ENCODE results near the gene PDGFD.

PDGFD gene

GRCh38 chr11:104093426-104094280 is 70.3 kb downstream of the PDGFD start:
- no peak for DNase-seq (ENCODE audit: low read depth)

DNA sequence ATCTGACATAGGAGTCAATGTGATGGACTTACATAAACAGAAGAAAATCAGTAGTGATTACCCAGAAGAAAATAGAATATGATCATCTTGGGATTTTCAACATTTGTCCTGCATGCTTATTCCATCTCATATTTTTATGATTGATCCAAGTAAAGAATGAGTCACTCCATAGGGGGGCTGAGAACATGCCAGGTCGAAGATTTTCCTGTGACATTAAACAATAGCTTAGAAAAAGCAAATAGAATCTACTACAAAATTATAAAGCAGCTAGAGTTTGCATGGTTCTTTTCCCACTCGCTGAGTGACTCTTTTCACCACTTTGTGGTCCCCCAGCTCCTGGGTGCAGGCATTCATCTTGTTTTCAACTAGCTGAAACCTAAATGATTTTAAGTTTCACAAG is 71.2 kb downstream of the PDGFD start:
- DNase-seq (ENCODE audit: low read depth): no peak

GRCh38 chr11:104091281-104092096 is 72.5 kb downstream of the PDGFD start:
- DNase-seq (ENCODE audit: low read depth): no peak

- DNase-seq (ENCODE audit: low read depth): no peak
These were observed 73.2 kb downstream of the PDGFD start for GRCh38 chr11:104090767-104091166.

DNA sequence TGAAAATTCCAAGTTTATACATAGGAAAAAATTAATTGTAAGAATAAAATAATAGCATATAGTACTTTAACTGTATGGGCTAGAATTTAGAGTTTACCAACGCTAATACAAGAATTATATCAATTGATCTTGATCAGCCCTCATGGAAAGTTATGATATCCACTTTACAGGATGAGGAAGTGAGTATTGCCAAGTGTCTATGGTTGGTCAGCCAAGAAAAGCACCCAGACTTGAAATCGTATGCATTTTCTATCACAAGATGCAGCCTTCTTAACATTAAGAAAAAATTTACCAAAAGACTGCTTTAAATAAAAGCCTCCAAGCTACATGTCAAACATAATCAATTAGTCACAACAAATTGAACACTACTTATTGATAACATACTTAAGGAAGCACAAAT is 74.5 kb downstream of the PDGFD start:
- no peak for DNase-seq (ENCODE audit: low read depth)

DNA sequence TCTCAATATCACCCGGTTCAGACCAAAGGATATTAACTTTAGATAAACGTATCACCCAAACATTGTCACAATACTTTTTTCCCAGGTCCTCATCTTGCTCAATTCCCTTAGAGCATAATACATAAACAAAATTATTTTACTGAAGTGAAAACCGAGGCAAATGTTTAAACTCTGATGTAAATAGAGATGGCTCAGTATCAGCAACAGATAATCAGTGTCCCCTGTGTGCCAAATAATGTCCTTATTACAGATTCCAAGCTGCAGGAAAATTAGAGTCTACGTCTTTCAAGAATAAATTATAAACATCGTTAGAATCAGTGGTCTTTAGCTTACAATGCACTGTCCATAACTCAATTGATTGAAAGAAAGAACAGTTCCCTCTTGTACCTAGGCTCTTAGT is 77.3 kb downstream of the PDGFD start:
- no peak for DNase-seq (ENCODE audit: low read depth)

DNA sequence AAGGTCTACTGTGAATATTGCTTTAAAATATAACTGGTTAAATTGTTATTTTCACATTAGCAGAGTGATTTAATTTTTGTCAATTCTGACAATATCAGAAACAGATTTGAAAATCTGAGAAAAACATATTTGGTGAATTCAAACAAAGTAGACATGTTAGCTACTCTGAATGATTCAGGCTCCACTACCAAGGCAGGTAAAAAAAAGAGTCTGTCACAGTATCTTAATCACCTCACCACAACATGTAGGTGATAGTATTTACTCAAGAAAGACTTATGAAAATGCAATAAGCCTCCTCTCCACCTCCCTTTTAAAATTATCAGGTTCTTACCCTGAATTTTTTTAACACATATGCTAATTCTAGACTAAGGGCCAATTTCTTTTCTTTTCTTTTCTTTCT is 85.0 kb downstream of the PDGFD start:
- DNase-seq (ENCODE audit: low read depth): no peak

DNA sequence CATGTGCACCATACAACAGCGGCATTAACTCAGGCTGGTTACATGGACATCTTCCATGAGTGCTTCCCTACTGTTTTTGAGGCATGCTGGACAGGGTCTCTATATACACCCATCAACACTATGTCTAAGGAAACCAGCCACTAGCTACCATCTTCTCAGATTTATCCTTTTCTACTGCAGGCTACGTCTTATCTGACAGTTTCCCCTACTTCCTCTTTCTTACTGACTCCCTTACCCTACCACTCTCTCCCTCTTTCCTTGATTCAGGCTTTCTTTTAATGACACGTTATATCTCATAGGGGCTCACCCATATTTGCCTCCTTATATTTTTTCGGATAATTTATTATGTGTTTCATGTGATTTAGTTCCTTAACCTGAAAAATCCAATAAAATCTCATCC is 85.7 kb downstream of the PDGFD start:
- no peak for DNase-seq (ENCODE audit: low read depth)

DNA sequence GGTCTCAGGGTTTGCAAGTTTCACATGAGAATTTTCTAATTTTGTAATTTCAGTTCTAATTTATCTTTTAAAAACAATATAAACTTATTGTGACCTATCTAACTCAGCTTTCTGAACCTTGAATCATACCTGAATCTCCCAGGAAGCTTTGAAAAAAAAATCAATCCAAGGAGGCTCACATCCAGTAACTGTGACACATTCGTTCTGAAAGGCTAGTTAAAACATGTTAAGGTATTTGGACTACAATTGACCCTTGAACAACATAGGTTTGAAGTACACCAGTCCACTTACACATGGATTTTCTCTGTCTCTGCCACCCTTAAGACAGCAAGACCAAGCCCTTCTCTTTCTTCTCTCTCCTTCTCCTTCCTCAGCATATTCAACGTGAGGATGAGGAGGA is 87.5 kb downstream of the PDGFD start:
- no peak for DNase-seq (ENCODE audit: low read depth)

DNA sequence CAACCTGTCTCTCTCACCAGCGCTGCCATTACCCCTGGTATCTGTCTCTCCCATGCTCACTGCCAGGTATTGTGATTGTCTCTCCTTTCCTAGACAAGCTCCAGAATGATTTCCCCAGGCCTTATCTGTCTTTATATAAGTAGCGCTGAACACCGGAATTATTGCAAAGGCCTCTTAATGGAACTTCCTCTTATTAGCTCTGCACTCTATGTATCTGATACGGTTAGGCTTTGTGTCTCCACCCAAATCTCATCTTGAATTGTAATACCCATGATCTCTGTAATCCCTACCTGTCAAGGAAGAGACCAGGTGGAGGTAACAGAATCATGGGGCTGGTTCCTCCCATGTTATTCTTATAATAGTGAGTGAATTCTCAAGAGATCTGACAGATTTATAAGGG is 88.2 kb downstream of the PDGFD start:
- DNase-seq (ENCODE audit: low read depth): no peak

DNA sequence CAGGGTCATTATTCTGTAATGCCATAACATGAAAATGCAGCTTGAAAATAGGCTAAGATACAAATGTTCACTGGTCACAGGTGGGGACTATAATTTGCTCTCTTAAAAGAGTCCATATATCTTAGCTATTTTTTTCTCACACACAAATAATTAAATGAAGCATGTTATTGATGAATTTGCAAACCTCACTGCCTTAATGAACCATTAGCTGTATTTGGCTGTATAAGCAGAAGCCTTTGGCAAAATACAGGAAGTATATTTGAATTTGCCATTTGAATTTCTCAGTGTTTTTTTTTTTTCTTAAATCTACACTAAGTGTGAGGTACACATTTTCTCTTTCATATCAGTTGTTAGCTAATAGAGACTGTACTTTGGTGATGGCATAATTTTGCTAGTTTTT is 88.9 kb downstream of the PDGFD start:
- no peak for DNase-seq (ENCODE audit: low read depth)

GRCh38 chr11:104073950-104074705 is 89.8 kb downstream of the PDGFD start:
- DNase-seq (ENCODE audit: low read depth): no peak

GRCh38 chr11:104067534-104067933 is 96.4 kb downstream of the PDGFD start:
- DNase-seq (ENCODE audit: low read depth): no peak

- DNase-seq (ENCODE audit: low read depth): no peak
These were observed 99.8 kb downstream of the PDGFD start for GRCh38 chr11:104064034-104064630.

DNA sequence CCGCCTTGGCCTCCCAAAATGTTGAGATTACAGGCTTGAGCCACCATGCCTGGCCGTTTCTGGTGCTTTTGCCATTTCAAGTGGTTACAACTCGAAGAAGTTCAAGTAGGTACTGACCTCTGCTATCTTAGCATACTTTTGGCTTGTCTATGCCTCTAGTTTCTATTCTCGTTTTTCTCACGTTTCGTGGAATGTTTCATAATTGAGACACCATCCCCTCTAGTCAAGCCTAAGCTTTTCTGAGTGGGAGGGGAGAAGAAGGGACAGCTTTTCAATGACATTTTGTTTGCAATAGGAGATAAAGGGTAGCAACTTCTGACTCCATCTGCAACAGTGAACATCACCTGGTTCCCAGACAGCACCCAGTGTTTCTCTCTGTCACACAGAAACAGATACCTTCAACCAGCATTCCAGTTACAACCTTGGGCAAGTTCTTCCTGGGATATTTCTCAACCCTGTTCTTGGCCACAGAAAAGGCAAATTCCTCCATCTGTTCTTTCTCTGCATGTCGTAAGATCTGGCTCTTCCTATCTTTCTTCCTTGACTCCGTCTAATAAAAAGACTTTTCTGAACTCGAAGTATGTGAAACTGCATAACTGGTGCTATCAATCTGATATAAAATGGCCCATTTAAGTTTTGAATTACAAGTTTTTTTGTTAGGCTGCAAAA is 102.0 kb downstream of the PDGFD start:
- no peak for DNase-seq (ENCODE audit: low read depth)

DNA sequence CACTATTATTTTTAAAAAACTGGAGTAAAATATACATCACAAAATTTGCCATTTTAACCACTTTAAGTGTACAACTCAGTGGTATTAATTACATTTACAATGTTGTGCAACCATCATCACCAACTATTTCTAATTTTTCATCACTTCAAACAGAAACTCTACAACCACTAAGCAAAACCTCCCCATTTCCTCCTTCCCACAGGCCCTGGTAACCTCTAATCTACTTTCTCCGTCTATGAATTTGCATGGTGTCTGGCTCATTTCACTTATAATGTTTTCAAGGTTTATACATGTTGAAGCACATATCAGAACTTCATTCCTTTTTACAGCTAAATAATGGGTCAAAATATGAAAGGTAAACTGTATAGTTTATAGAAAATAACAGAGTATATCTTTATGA is 103.1 kb downstream of the PDGFD start:
- no peak for DNase-seq (ENCODE audit: low read depth)

- DNase-seq (ENCODE audit: low read depth): no peak
These were observed 103.7 kb downstream of the PDGFD start for GRCh38 chr11:104060004-104060794.

DNA sequence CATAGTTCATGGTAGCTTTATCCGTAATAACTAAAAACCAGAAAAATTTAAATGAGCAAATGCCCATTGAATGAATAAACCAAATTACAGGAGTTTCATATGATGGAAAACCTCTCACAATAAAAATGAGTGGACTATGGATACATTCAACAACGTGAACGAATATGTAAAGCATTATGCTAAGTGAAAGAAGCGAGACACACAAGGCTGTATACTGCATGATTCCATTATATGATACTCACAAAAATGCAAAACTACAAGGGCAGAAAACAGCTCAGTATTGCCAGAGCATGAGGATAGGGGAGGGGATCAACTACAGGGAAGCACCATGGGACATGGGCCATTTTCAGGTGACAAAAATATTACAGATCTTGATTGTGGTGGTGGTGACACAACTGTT is 105.3 kb downstream of the PDGFD start:
- no peak for DNase-seq (ENCODE audit: low read depth)

GRCh38 chr11:104057908-104058307 is 106.0 kb downstream of the PDGFD start:
- no peak for DNase-seq (ENCODE audit: low read depth)

DNA sequence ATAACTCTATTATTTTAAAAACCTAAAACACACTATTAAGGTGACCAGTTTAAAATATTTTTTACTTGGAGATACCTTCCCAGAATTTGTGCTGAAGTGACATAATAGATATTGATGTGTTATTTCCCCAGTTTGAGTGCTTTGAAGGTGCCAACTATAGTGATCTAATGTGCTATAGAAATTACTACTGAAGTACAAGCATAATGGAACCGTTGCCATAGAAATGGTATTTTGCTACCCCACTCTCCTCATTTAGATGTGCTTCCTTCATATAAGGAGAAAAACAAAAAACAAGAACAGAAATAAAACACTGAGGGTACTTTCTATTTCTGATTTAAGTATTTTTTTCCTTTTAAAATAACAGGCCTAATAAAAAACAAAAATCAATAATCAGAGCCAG is 108.4 kb downstream of the PDGFD start:
- DNase-seq (ENCODE audit: low read depth): no peak
